Measurements from ENCODE around the gene TRHDE.

DNA sequence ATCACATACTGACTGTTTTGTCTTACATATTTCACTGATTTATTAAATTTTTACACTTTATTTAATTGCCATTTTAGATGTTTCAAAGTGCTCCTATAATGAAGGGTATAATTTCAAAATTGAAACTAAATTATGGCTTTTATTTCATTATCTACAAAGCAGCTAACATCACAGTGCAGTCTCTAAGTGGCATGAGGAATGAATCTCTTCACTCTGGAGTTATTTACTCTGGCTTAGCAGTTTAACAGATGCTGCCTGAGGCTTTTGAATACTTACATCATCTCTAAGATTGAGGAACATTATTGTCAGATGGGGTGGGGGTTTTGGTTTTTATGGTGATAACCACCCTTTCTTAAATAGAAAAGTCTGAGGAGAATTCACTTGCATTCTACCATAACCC lies 386.4 kb downstream of the TRHDE start:
- TF ChIP-seq ZNF274 (IDR thresholded peaks at IDR 0.05; ENCODE audit: low read length) (no peak), ZNF274 (tag by site-specific recombination; IDR thresholded peaks at IDR 0.05; ENCODE audit: borderline replicate concordance) (no peak), BCL11A (tag by site-specific recombination; IDR thresholded peaks at IDR 0.05; ENCODE audit: low read depth) (no peak), CTCF (tag by site-specific recombination; IDR thresholded peaks at IDR 0.05) (no peak), YY1 (tag by site-specific recombination; IDR thresholded peaks at IDR 0.05) (no peak), ZNF488 (tag by site-specific recombination; IDR thresholded peaks at IDR 0.05) (no peak), ZIC2 (tag by site-specific recombination; IDR thresholded peaks at IDR 0.05) (no peak), ZBTB17 (tag by site-specific recombination; IDR thresholded peaks at IDR 0.05) (no peak)
